Non-pigmented ciliary epithelial cell (primary cell): Measurements from ENCODE around the gene TTLL11.
A peak's percentile ranks its signal among the peaks of the same experiment; 100 is the strongest.

ENCODE experiments used
- DNase-seq: peaks from one replicate; pipeline ENCODE4 v3.0.0-alpha.2; 2010; ENCODE audit warnings: low read depth

TTLL11 gene

DNA sequence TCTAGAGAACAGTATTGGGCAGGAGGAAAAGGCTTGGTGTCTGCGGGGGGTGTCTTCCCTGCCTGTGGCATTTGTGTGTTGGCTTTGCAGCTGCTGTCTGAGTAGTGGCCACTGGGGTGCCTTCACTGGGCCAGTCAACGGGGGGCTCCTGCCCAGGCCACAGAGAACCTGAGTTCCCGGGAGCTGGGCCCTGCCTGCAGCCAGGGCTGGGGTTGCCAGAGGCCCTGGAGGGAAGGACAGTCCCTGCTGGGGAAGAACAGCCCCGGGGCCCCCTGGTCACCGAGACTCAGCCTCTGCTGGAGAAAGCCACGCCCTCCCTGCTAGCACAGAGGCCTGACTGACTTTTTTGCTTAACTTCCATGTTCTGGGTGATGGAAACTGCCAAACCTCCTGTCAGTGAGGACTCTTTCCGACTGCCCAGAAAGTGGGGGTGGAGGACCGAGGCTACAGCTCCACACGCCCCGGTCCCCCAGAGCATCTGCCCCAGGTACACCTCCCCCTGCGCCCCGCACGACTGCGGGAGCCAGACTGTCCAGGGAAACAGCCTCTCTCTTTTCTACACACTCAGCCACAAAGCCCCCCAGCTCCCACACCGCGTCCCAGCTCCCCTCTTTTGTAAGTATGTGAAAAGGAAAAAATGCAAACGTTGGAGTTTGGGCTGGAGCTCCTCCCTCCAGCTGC lies 308.2 kb downstream of the TTLL11 start:
- DNase-seq, result no peak

- DNase-seq, result no peak
Observed at GRCh38 chr9:121783521-121784507, 309.3 kb downstream of the TTLL11 start.

GRCh38 chr9:121783111-121783510 lies 310.0 kb downstream of the TTLL11 start:
- DNase-seq, result no peak

DNA sequence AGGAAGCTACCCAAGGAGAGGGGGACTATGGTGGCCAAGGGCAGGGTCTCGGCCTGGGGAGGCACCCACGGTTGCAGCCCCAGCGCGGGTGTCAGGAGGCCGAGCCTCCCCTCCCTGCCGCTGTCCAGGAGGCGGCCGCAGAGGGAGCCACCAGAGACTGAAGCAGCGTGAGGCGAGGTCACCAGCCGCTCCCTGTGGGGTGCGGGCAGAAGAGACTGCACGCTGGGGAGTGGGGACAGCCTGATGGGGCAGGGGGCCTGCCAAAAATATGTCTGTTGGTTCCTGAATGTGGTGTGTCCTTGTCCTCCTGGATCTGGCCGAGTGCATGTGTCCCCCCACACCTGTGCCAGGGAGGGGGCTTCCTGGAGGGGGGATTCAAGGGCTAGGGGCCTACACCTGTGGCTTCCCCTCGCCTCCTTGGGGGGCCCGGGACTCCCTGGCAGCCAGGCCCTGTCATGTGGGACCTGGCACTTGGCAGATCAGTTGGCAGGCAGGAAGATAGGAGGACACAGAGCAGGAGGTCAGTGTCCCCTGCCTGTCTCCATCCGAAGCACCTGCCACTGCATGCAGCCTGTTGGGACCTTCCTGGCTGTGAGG lies 310.5 kb downstream of the TTLL11 start:
- DNase-seq, result no peak

- no peak for DNase-seq
Observed at GRCh38 chr9:121781701-121782464, 311.2 kb downstream of the TTLL11 start.

DNA sequence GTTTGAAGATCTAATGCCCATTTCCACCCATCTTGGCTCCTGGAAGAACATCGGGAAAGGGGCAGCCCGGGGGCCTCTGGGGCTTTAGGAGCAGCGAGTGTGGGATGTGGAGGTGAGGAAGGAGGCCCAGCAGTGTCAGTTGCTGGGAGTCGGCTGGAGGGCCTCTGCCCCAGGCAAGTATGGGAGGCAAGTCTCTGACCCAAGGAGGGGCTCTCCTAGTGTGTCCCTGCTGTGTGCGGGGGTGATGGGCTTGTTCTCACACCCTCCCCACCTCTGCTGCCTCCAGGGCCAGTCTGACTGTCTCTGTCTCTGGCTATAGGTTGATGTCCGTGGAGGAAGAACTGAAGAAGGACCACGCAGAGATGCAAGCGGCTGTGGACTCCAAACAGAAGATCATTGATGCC lies 312.0 kb downstream of the TTLL11 start:
- DNase-seq, result no peak

DNA sequence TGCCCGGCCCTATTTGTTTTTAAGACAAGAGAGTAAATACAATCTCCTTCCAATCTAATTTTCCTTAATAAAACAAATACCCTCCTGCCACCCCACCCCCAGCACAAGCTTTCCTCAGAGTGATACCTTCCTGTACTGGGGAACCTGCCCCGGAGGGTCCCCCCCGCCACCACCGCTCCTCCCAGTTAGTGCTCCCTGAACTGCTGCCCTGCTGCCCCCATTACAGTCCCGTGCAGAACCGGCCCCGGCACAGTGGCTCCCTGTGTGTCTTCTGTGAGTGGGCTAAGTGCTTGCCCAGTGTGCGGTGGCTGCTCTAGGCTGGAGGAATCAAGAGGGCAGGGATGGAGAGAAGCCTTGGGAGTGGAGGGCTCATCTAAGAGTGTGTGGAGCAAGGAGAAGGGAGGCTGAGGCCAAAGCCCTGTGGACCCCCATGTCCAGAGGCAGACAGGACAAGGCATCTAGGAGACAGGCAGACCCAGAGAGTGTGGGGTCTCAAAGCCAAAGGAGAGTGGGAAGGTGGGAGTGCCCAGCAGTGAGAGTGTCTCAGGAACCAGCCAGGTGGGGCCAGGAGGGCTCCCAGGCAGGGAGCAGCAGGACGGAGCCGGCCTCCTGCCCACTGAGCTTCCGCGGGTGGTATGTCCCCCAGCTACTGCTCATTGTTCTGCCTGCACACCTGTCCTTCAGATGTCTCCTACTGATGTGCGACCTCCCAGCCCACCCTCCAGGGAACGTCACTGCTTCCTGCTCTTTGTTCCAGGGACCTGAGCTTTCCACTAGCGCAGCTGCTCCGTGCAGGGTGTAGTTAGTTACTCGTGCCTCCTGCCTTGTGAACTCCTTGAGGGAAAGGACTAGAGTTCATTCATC lies 312.7 kb downstream of the TTLL11 start:
- DNase-seq, result no peak

GRCh38 chr9:121779381-121780117 lies 313.6 kb downstream of the TTLL11 start:
- peak; percentile 11 for DNase-seq

- no peak for DNase-seq
Observed at GRCh38 chr9:121778252-121779225, 314.6 kb downstream of the TTLL11 start.

DNA sequence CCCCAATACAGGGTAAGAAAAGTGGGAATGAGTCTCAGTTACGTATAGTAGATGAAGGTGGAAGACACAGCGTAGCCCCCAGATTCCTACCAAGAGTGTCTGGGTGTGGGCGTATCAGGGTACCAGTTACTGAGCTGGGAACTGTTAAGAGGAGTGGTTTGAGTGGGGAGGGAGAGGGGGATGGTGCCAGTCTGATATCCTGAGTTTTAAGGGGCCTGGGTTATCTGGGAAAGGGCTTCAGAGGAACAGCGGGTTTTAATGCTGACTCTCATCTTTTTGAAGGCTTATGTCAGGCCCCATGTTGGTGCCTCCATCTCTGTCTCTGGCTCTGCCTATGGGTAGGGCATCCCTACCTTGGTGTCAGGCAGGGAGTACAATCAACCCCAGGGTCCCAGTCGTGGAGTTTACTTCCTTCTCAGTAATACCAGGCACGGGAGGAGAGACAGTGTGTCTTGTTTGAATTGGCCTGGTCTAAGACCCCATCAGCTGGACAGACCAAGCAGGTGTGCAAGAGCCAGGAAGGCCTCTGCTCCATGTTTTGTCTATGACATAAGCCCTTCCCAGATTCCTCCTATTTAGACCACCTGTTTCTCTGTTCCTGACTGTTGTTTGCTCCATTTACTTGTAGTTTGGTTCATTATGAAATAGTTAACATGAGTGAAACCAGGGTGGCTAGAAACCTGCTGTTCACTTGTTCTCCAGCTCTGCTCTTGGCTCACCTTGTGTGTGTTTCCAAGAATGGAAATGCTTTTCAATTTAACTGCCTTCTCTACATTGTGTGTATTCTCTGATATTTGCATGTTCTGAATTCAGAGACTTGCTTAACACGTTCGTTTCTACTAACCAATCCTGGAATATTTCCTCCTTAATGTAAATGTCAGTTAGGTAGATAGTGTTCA lies 316.1 kb downstream of the TTLL11 start:
- no peak for DNase-seq

DNA sequence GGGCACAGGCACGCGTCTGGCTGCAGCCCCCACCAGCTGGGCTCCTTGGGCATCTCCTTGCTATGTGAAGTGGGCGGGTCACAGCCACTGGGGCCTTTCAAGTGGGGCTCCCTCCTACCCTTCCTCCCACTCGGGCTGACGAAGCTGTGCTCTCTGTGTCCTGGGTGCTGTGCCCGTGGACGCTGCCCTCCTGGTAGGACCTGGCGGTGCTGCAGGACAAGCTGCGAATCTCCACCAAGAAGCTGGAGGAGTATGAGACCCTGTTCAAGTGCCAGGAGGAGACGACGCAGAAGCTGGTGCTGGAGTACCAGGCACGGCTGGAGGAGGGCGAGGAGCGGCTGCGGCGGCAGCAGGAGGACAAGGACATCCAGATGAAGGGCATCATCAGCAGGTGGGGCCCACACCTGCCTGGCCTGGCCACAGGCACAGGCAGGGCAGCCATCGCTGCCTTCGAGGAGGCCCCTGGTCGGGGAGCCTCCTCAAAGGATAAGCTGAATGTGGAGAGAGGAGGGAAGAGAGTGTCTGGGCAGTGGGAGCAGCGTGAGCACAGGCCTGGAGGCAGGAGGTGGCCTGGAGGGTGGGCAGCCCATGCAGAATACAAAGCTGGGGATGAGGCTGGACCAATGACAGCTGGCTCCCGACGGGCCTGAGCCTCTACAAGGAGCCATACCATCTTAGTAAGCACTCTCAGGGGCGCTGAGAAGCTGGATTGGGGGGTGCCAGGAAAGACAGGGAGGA lies 316.9 kb downstream of the TTLL11 start:
- no peak for DNase-seq

DNA sequence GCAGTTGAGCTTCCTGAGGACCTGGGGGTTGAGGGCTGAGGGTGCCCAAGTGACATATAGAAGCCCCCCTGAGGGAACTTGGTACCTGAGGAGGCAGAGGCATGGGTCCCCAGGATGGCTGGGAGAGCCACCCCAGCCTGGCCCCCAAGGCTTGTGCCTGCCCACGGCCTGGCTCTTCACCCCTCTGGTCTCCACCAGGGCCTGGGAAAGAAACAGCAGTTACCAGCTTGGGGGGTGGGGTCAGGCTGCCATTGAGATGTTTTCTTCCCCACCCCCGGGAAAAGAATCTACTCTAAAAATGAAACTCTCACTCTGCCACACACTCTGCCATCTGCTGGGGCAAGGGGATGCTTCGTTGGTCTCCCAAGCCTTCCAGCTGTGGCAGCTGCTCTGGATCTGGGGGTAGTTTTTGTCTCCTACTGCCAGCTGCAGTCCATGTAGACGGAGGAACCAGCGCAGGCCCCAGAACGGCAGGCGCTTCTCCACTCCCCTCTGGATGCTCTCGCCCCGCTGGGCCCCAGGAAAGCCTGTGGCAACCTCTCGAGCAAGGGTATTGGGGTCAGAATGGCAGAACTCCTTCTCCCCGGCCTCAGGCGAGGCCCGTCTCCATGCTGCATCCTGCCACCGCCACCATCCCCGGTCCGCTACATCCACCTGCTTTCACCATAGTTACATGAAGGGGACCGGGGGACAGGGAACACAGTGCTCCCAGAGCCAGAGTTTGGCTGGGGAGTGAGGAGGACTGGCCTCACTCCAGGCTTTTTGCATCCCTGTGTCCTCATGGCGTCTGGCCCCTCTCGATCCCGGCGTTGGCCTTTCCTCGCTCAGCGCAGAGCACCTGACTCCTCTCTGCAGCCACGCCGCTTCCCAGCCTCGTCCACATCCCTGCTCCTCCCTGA lies 318.1 kb downstream of the TTLL11 start:
- DNase-seq, result no peak

GRCh38 chr9:121773954-121774714 lies 319.0 kb downstream of the TTLL11 start:
- DNase-seq, result no peak

GRCh38 chr9:121773286-121773953 lies 319.7 kb downstream of the TTLL11 start:
- DNase-seq, result no peak
